ENCODE results near the gene SRD5A2.

DNA sequence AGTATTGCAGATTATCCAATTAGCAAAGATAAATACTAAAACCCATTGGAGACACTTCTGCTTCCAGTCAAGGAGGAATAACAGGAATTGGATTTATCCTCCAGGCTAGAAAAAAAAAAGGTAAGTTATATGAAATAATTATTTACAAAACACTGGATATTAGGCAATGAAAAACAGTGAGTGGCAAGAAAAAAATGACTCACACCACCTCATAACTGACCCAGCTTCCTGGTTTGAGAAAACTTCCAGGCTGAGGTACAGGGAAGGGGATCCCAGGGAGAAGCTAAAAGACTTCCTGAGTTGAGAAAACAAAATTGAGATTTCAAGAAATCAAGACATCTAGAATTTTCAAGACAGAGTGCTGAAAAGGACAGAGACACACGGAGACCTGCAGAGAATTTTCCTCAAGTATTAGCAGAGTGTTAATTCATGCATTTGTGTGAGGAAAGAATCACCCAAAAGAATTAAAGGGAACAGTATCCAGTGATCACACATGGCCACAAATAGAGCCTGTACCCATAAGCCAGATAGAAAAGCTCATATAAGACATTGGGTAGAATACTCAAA is 17.4 kb downstream of the SRD5A2 start:
- TF ChIP-seq, protein P1, sequence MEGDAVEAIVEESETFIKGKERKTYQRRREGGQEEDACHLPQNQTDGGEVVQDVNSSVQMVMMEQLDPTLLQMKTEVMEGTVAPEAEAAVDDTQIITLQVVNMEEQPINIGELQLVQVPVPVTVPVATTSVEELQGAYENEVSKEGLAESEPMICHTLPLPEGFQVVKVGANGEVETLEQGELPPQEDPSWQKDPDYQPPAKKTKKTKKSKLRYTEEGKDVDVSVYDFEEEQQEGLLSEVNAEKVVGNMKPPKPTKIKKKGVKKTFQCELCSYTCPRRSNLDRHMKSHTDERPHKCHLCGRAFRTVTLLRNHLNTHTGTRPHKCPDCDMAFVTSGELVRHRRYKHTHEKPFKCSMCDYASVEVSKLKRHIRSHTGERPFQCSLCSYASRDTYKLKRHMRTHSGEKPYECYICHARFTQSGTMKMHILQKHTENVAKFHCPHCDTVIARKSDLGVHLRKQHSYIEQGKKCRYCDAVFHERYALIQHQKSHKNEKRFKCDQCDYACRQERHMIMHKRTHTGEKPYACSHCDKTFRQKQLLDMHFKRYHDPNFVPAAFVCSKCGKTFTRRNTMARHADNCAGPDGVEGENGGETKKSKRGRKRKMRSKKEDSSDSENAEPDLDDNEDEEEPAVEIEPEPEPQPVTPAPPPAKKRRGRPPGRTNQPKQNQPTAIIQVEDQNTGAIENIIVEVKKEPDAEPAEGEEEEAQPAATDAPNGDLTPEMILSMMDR (IDR thresholded peaks at IDR 0.05; ENCODE audit: control extremely low read depth in 1 of 3, insufficient read depth in 1 of 3, low read depth in 1 of 3, low read length in 3 of 3), result no peak
- no peak for TF ChIP-seq KDM5A (IDR thresholded peaks at IDR 0.05; ENCODE audit: low read length)

Measured in H1 (cell line).